ENCODE results near the gene KANSL1L. TPM values are rescaled to one million over a fixed set of nuclear protein-coding genes. Genes with fewer than 3 reads are reported as not detected.

Gene KANSL1L
- total and polyA plus RNA-seq, 2 experiments from 2014 or later = 7.4 to 21.1 TPM

- Histone ChIP-seq H3K27me3 (ENCODE audit: insufficient read depth) (no peaks in the 10 kb centered on the region), H3K4me2 (no peak overlapping the region), H3K36me3 (ENCODE audit: insufficient read depth) (no peaks in the 10 kb centered on the region), H3K79me2 (replicated peaks; ENCODE audit: insufficient read depth) (no peaks in the 10 kb centered on the region), H2AFZ (no peak overlapping the region), H4K20me1 (replicated peaks; ENCODE audit: insufficient read depth) (no peaks in the 10 kb centered on the region; the same call in 1 of the 2 replicates), H3K9me2 (ENCODE audit: insufficient read depth) (no peaks in the 10 kb centered on the region), H3K4me1 (ENCODE audit: insufficient read depth) (no peaks in the 10 kb centered on the region), H3K27ac (ENCODE audit: low read depth) (no peak overlapping the region), H3F3A (replicated peaks; ENCODE audit: low read depth) (no peaks in the 10 kb centered on the region), H3K4me3 (no peak overlapping the region)
- no peak overlapping the region for H3K27ac Mint-ChIP-seq
- H3K4me1 Mint-ChIP-seq = no peaks in the 10 kb centered on the region
- TF ChIP-seq EZH2 (IDR thresholded peaks at IDR 0.05; ENCODE audit: low read depth, unreplicated experiment) (no peak), ZNF114 (CRISPR knock-in tag; IDR thresholded peaks at IDR 0.05) (no peak), REST (IDR thresholded peaks at IDR 0.05; ENCODE audit: unreplicated experiment) (no peak), EZH2phosphoT487 (IDR thresholded peaks at IDR 0.05; ENCODE audit: unreplicated experiment) (no peak), ZNF331 (CRISPR knock-in tag; IDR thresholded peaks at IDR 0.05; ENCODE audit: low read depth) (no peak)
- TF ChIP-seq, protein P1, sequence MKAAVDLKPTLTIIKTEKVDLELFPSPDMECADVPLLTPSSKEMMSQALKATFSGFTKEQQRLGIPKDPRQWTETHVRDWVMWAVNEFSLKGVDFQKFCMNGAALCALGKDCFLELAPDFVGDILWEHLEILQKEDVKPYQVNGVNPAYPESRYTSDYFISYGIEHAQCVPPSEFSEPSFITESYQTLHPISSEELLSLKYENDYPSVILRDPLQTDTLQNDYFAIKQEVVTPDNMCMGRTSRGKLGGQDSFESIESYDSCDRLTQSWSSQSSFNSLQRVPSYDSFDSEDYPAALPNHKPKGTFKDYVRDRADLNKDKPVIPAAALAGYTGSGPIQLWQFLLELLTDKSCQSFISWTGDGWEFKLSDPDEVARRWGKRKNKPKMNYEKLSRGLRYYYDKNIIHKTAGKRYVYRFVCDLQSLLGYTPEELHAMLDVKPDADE (IDR thresholded peaks at IDR 0.05) = no peak
- H3K9me3 Mint-ChIP-seq = no peaks in the 10 kb centered on the region
- ATAC-seq (no peak), DNase-seq (ENCODE audit: low spot score) (no peak)
- peaks cover 32% of the 10 kb centered on the region; the same call in 2 of the 3 replicates for H3K36me3 Mint-ChIP-seq (ENCODE audit: low read depth)
- no peaks in the 10 kb centered on the region for H3K27me3 Mint-ChIP-seq (ENCODE audit: insufficient read depth, low read depth, poor library complexity)
- H3K4me3 Mint-ChIP-seq = no peak overlapping the region
These were observed 143.0 kb downstream of the KANSL1L start for GRCh38 chr2:210028178-210028577.

DNA sequence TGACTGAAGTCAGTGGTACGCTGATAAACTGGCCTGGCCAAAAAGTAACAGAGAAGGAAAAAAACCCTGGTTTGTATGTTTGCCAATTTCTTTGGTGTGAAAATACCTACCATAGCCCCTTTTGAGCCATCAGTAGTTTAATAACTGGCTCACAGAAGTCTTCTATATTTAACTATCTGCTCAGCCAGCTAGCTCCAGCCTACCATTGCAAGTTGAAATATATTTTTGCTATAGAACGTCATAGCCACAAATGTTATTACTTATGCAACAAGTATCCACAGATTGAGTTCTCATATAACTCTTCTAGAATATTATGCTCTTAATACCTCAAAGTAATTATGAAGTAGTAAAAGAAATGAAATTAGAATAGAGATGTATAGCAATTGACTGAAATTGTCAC is 143.6 kb downstream of the KANSL1L start:
- H3K27ac ChIP-seq (ENCODE audit: low read depth) = no peak overlapping the region
- no peaks in the 10 kb centered on the region for H3K27me3 Mint-ChIP-seq (ENCODE audit: insufficient read depth, low read depth, poor library complexity)
- no peaks in the 10 kb centered on the region for H3K4me1 Mint-ChIP-seq
- H3K4me1 ChIP-seq (ENCODE audit: insufficient read depth) = no peaks in the 10 kb centered on the region
- no peak overlapping the region for H3K27ac Mint-ChIP-seq
- peaks cover 37% of the 10 kb centered on the region; the same call in 2 of the 3 replicates for H3K36me3 Mint-ChIP-seq (ENCODE audit: low read depth)
- H3K36me3 ChIP-seq (ENCODE audit: insufficient read depth) = no peaks in the 10 kb centered on the region
- no peak overlapping the region for H2AFZ ChIP-seq
- H3K4me3 Mint-ChIP-seq = no peak overlapping the region
- H3K79me2 ChIP-seq (replicated peaks; ENCODE audit: insufficient read depth) = no peaks in the 10 kb centered on the region
- H3K4me3 ChIP-seq = no peak overlapping the region
- H3K4me2 ChIP-seq = no peak overlapping the region
- H3F3A ChIP-seq (replicated peaks; ENCODE audit: low read depth) = no peaks in the 10 kb centered on the region
- DNase-seq (ENCODE audit: low spot score) (no peak), ATAC-seq (no peak)
- no peaks in the 10 kb centered on the region for H3K9me2 ChIP-seq (ENCODE audit: insufficient read depth)
- no peaks in the 10 kb centered on the region for H3K9me3 Mint-ChIP-seq
- no peaks in the 10 kb centered on the region; the same call in 1 of the 2 replicates for H4K20me1 ChIP-seq (replicated peaks; ENCODE audit: insufficient read depth)
- H3K27me3 ChIP-seq (ENCODE audit: insufficient read depth) = no peaks in the 10 kb centered on the region
- TF ChIP-seq, protein P1 (IDR thresholded peaks at IDR 0.05) = no peak
- TF ChIP-seq ZNF331 (CRISPR knock-in tag; IDR thresholded peaks at IDR 0.05; ENCODE audit: low read depth) = no peak
- no peak for TF ChIP-seq REST (IDR thresholded peaks at IDR 0.05; ENCODE audit: unreplicated experiment)
- no peak for TF ChIP-seq POLR2AphosphoS5 (IDR thresholded peaks at IDR 0.05; ENCODE audit: low read depth)
- no peak for TF ChIP-seq NANOG (IDR thresholded peaks at IDR 0.05; ENCODE audit: borderline replicate concordance)
